Measurements from ENCODE around the gene UVRAG. TPM values are rescaled to one million over a fixed set of nuclear protein-coding genes. Genes with fewer than 3 reads are reported as not detected.

The UVRAG gene
- total and polyA plus RNA-seq, 2 donors (not counting 1 experiment from before 2014, with no cell fraction given): 37.7 to 94.1 TPM

GRCh38 chr11:76162336-76163288 is 347.6 kb downstream of the UVRAG start:
- Histone ChIP-seq H2AFZ (ENCODE audit: insufficient read depth, low read depth, low read length, poor library complexity, severe bottlenecking) (no peak overlapping the region), H3K27ac (ENCODE audit: low read length in 2 of 2) (no peak overlapping the region), H3K9me3 (ENCODE audit: control extremely low read depth in 1 of 3, control insufficient read depth in 2 of 3, insufficient read depth in 1 of 3, low read length in 2 of 3) (no peaks in the 10 kb centered on the region), H3K79me2 (ENCODE audit: control insufficient read depth, insufficient read depth, low read length) (no peaks in the 10 kb centered on the region), H3K4me3 (ENCODE audit: control extremely low read depth in 1 of 5, extremely low read depth in 1 of 5, insufficient read depth in 1 of 5, low read depth in 2 of 5, low read length in 4 of 5) (no peak overlapping the region), H3K36me3 (replicated peaks in 1 of 2; ENCODE audit: control extremely low read depth in 1 of 2, control insufficient read depth in 1 of 2, extremely low read depth in 1 of 2, insufficient read depth in 2 of 2, low read length in 1 of 2) (no peaks in the 10 kb centered on the region), H3K4me2 (replicated peaks; ENCODE audit: low read depth, low read length, poor library complexity, severe bottlenecking) (no peak overlapping the region), H4K20me1 (ENCODE audit: control insufficient read depth, insufficient read depth, low read length, poor library complexity, severe bottlenecking) (no peaks in the 10 kb centered on the region), H3K4me1 (ENCODE audit: control insufficient read depth in 2 of 2, insufficient read depth in 2 of 2, low read length in 2 of 2) (no peaks in the 10 kb centered on the region), H3K9ac (ENCODE audit: low read length) (no peak overlapping the region), H3K27me3 (replicated peaks in 1 of 4; ENCODE audit: control extremely low read depth in 1 of 4, control insufficient read depth in 3 of 4, insufficient read depth in 4 of 4, low read length in 3 of 4) (no peaks in the 10 kb centered on the region)
- WGBS (ENCODE audit: insufficient coverage): 90% methylated on average over 14 of the region's 15 CpGs
- Mint-ChIP-seq H3K27me3 (no peaks in the 10 kb centered on the region), H3K4me1 (no peaks in the 10 kb centered on the region), H3K4me3 (no peak overlapping the region), H3K27ac (no peak overlapping the region), H3K9me3 (ENCODE audit: insufficient read depth) (no peaks in the 10 kb centered on the region)
- no peak for ATAC-seq (ENCODE audit: low read depth)
- POLR2A ChIA-PET: no interaction called here
- CTCF ChIA-PET: no interaction called here
- DNase-seq: no peak
- no peak for TF ChIP-seq EZH2 (IDR thresholded peaks at IDR 0.05; ENCODE audit: borderline replicate concordance, insufficient read depth, low read depth, low read length, poor library complexity, severe bottlenecking)
- no peak for TF ChIP-seq CTCF (IDR thresholded peaks at IDR 0.05)
- intact Hi-C loops (cut with micrococcal nuclease): no loop called here

DNA sequence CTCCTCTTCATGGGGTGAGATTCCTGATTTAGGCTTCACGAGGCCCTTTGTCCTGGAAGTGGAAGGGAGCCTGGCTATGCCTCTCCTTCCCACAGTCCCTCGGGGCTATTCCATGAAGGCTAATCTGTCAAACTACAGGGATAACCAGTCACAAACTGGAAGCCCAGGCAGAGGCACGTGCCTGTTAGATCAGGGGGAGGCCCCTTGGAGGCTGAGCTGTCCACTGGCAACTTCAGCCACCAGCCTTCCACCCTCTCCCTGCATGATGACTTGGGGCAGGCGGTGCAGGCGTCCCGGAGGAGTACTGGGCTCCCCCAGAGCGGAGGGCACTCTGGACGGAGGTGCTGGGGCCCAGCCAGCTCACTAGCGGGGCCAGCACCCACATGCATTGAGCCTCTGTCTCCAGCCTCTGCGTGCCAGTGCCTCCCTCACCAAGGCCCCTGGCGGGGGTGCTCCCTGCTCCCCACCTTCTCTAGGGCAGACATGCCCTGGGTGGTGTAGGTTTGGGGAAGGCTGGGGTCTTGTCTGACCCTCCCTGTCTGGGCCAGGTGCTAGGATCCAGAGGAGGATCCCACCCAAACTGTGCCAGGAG is 348.4 kb downstream of the UVRAG start:
- H3K9me3 ChIP-seq (ENCODE audit: control extremely low read depth in 1 of 3, control insufficient read depth in 2 of 3, insufficient read depth in 1 of 3, low read length in 2 of 3): no peaks in the 10 kb centered on the region
- H3K79me2 ChIP-seq (ENCODE audit: control insufficient read depth, insufficient read depth, low read length): no peaks in the 10 kb centered on the region
- CTCF ChIA-PET: no interaction called here
- TF ChIP-seq EZH2 (IDR thresholded peaks at IDR 0.05; ENCODE audit: borderline replicate concordance, insufficient read depth, low read depth, low read length, poor library complexity, severe bottlenecking) (no peak), CTCF (IDR thresholded peaks at IDR 0.05) (no peak)
- Mint-ChIP-seq H3K9me3 (ENCODE audit: insufficient read depth) (no peaks in the 10 kb centered on the region), H3K27me3 (peaks cover 2% of the 10 kb centered on the region), H3K27ac (no peak overlapping the region), H3K4me3 (no peak overlapping the region), H3K4me1 (no peaks in the 10 kb centered on the region)
- intact Hi-C loops (cut with micrococcal nuclease): no loop called here
- WGBS (ENCODE audit: insufficient coverage): 94% methylated on average over 11 of the region's 11 CpGs
- no peak overlapping the region for H3K4me3 ChIP-seq (ENCODE audit: control extremely low read depth in 1 of 5, extremely low read depth in 1 of 5, insufficient read depth in 1 of 5, low read depth in 2 of 5, low read length in 4 of 5)
- H3K4me2 ChIP-seq (replicated peaks; ENCODE audit: low read depth, low read length, poor library complexity, severe bottlenecking): no peak overlapping the region
- POLR2A ChIA-PET: no interaction called here
- no peak overlapping the region for H2AFZ ChIP-seq (ENCODE audit: insufficient read depth, low read depth, low read length, poor library complexity, severe bottlenecking)
- no peaks in the 10 kb centered on the region for H4K20me1 ChIP-seq (ENCODE audit: control insufficient read depth, insufficient read depth, low read length, poor library complexity, severe bottlenecking)
- no peak for DNase-seq
- no peaks in the 10 kb centered on the region for H3K36me3 ChIP-seq (replicated peaks in 1 of 2; ENCODE audit: control extremely low read depth in 1 of 2, control insufficient read depth in 1 of 2, extremely low read depth in 1 of 2, insufficient read depth in 2 of 2, low read length in 1 of 2)
- H3K27ac ChIP-seq (ENCODE audit: low read length in 2 of 2): no peak overlapping the region
- no peak for ATAC-seq (ENCODE audit: low read depth)
- H3K9ac ChIP-seq (ENCODE audit: low read length): no peak overlapping the region
- no peaks in the 10 kb centered on the region for H3K27me3 ChIP-seq (replicated peaks in 1 of 4; ENCODE audit: control extremely low read depth in 1 of 4, control insufficient read depth in 3 of 4, insufficient read depth in 4 of 4, low read length in 3 of 4)
- no peaks in the 10 kb centered on the region for H3K4me1 ChIP-seq (ENCODE audit: control insufficient read depth in 2 of 2, insufficient read depth in 2 of 2, low read length in 2 of 2)
